OCI-M2 (cell line): ENCODE data around the gene LY6G6D.

ENCODE experiments used
- DNase-seq: peaks from one replicate; lab custom pipeline; 2025; ENCODE audit not compliant: unreplicated experiment; lab: John Stamatoyannopoulos, UW

The LY6G6D gene, protein sequence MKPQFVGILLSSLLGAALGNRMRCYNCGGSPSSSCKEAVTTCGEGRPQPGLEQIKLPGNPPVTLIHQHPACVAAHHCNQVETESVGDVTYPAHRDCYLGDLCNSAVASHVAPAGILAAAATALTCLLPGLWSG

DNA sequence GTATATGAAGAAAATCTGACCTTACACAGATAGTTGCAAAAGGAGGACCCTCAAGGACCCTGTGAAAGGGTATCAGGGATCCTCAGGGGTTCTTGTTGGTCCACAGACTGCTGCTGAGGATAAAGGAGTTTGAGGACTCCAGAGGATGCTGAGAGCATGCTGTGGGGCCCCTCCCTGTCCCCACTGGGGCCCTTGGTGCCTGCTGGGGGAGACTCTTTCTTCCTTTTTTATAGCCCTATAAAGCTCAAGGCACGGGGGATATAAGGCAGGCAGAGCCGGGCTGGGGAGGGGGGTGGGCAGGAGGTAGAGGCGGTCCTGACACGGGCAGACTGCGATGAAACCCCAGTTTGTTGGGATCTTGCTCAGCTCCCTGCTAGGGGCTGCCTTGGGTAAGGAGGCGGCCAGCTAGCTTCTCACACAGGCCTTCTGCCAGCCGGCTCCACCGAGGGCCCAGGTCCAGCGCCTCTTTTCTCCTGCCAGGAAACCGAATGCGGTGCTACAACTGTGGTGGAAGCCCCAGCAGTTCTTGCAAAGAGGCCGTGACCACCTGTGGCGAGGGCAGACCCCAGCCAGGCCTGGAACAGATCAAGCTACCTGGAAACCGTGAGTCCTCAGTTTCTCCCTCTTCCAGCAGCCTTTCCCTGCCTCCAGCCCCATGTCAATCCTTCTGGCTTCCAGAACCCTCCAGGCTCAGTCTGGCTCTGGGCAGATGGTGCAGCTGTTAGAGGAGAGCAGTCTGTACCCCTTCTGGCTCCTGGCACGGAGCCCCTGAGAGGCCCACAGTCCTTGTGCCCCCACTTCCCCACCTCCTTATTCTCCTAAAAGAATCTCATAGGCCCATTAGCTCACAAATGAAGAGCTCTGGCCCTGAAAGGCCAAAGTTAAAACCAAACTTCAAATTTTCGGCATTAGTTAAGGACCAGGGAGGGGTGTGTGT, at the start of gene LY6G6D:
Gene LY6G6D (plus strand): TSS at position 327 of the 937 bp plus-strand sequence. CDS start 8 bp downstream, at position 335.
- DNase-seq, result no peak

DNA sequence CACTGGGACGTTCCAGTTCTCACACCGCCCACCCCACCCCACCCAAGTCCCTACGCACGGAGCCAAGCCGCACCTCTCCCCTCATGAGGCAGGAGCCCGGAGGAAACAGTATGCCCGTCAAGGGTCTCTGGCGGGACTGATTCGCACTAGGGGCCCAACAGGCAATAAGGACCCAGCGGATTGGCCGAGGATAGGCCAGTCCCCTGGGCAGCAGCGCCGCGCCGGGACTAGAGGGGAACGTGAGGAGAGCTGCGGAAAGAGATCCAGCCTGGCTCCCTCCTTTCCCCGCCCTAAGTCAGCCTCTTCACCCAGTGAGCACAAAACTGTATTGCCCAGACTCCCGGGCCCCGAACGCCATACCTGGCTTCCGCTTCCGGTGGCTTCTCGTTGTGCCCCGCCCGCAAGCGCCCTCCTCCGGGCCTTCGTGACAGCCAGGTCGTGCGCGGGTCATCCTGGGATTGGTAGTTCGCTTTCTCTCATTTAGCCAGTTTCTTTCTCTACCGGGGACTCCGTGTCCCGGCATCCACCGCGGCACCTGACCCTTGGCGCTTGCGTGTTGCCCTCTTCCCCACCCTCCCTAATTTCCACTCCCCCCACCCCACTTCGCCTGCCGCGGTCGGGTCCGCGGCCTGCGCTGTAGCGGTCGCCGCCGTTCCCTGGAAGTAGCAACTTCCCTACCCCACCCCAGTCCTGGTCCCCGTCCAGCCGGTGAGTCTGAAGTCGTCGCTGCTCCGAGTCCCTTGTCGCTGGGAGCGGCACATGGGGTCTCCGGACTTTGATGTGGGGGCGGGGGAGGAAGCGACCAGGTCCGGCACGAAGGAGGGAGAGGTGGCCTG, 49.4 kb upstream of the LY6G6D start, which contains the start of gene CSNK2B:
Gene CSNK2B (plus strand): TSS at position 580 of the 836 bp plus-strand sequence. CDS start 752 bp downstream, outside the sequence.
- peak; percentile 93 for DNase-seq

DNA sequence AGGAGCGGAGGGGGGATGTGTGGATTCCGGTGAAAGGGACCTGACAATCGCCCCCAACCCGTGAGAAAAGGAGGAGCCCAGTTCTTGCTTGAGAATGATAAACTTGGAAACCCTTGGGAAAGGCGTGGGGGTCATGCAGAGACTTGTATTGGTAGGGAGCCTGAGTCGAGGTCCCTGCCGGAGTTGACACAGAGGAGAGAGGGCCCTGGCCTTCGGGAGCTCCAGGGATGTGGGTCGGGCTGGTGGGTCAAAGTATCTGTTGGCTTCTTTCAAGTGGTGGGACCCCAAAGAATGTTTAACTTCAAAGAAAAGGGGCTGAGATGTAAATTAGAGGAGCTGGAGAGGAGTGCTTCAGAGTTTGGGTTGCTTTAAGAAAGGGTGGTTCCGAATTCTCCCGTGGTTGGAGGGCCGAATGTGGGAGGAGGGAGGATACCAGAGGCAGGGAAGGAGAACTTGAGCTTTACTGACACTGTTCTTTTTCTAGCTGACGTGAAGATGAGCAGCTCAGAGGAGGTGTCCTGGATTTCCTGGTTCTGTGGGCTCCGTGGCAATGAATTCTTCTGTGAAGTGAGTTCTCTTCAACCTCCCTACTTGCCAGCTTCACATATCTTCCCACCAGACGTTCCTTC, 48.7 kb upstream of the LY6G6D start:
- no peak for DNase-seq

DNA sequence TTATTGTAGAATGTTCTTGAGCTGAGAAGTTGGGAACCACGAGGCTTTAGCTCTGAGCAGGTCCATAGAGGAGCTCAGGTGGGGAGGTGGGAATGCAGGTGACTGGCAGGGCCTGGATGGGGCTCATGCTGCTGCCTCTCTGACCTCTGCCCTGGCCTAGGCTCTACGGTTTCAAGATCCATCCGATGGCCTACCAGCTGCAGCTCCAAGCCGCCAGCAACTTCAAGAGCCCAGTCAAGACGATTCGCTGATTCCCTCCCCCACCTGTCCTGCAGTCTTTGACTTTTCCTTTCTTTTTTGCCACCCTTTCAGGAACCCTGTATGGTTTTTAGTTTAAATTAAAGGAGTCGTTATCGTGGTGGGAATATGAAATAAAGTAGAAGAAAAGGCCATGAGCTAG, 45.5 kb upstream of the LY6G6D start, which contains the start of gene LY6G5B:
Gene LY6G5B (plus strand): TSS at position 301 of the 400 bp plus-strand sequence. CDS start 975 bp downstream, outside the sequence.
- no peak for DNase-seq

DNA sequence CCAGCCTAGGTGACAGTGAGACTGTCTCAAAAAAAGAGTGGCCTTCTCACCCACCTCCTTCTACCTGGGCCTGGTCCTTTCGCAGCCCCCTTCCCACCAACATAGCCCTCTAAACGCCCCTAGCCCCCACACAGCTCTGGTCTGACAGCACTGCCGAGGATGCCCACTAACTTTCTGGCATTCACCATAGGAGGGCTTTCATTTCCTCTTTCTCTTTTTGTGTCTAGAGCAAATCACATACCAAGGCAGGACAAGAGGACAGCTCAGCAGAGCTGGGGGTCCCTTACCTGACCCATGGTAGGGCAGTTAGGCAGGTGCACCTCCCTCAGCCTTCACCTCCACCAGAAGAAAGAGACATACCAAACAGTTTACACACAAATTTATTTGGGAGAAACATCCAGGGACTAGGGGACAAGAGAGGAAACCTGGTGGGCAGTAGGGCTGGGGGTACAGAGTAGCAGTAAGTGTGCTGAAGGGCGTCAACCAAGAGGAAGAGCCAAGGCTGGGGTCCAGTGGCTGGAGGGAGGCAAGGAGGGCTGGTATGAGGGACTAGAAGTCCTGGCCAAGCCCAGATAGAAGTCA, 38.7 kb upstream of the LY6G6D start:
- DNase-seq, result no peak

DNA sequence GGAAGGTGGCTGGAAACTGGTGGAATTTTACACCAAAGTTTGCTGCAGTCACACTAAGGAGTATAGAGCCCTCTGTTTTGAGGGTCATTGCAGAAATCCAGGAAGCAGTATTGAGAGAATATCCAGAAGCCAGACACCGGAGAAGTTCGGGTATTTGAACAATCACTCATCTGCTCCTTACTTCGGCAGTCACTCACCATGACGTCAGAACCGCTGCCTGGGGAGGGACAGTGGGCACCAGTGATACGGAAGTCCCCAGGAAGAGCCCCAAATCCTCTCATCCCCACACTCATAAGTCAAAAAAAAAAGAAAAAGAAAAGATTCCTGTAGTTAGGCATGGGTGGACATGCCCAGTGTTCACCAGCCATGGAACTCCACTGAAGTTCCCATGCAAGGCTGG, 38.2 kb upstream of the LY6G6D start:
- no peak for DNase-seq

DNA sequence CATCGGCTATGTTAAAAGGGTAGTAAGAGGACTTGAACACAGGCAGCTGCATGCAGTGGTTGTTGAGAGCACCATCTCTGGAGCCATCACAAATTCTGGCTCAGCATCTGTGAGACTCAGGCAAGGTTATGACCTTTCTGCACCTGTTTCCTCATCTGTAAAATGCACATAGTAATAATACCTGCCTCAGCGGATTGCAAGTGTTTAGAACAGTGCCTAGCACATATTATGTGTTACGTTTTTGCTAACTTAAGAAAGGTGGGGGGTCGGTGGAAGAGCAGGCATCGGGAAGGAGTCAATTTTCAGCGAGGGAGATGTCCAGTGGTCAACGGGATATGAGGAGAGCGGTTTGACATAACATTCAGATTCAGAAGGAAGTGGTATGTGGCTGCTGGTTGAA, 37.2 kb upstream of the LY6G6D start:
- DNase-seq, result no peak

DNA sequence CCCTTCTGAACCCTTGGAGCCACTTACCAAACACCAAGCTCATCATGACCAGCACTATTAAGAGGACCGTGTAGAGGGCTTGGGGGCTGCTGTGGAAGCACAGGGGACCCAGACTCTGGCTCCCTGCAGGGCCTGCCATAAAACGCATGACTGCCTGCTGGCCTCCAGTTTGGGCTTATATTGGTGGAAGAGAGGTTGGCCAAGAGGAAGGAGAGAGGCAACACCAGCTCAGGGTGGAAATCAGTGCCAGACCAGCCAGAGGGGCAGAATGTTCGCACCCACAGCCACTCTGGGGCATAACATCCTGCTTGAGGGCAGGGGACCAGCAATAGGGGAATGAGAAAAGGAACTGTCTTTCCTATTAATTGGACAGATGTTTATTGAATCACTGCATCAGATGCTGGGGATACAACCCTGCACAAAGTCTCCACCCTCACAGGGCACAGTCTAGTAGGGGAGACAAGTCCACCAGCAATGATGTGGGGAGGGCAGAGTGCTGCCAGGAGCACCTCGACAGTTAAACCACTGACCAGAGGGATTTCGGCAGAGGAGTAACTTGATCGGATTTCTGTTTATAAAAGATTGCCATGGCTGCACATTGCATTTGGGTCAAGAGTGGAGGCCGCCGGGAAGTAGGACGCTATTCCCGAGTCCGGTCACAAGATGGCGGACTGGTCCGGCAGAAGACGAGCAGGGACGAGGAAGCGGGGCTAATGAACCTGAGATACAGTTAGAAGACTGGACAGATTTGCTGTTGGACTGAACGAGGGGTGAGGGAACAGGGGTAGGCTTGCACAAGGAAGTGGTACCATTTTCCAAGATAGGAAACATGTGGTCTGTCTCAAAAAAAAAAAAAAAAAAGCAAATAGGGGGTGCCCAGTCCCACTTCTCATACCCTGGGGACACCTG, 34.7 kb upstream of the LY6G6D start, which contains the start of gene LY6G5C:
Gene LY6G5C (minus strand): TSS at position 842 of the 909 bp plus-strand sequence. CDS start 694 bp downstream, at position 148.
- DNase-seq, result no peak

DNA sequence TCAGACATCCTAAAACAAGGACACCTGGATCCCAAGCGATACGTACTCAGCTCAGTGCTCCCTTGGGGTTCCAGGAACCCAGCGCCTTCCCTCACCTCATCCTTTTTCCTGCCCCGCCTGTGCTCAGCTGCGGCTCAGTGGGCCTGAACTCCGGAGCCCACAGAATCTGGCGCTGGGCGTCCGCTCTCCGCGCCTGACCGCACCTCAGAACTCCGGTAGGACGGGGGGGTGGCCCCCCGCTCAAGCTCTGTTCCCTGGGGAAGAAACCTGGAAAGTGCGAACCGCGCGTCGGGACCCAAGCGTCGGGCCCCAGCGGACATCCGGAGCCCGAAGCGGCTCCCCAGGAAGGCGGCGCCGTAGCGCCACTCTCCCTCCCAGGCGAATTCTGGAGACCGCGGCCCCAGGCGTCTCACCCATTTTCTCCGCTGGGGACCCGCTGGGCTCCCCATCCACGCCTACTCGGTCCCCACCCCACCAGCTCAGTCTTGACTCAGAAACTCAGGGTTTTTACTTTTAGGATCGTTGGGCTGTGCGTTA, 33.9 kb upstream of the LY6G6D start:
- DNase-seq, result no peak

DNA sequence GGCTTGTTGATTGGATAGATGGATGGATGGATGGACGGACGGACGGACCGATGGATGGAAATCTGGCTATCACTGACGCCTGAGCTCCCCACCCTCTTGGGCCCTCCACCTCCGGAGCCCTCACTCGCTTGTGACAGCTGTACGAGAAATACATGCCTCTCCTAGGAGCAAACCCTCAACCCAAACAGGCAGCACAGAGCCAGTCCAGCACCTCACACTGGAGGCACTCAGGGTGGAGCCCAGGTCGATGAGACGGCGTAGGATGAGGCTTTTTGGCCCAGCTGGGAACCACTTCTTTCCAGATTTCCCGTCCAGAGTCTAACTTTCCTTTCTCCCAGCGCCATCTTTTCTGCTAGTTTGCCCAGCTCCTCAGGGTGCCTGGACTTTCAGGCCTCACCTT, 31.6 kb upstream of the LY6G6D start:
- no peak for DNase-seq

DNA sequence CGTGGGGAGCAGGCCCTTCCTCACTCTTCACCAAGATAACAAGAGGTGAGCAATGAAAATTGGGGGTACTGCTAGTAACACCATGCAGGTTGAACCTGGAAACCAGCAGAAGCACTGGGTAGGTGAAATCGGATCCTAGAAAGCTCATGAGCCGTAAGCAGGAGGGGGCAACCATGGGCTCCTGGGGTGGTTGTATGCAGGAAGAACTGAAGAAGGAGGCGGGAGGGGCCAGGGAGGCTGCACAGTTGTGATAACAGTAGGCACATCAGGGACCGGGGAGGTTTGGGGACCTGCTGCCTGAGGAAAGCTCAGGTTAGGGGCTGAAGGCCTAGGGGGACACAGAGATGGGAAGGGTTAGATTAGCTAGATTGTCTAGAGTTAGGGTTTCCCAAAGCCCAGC, 28.7 kb upstream of the LY6G6D start:
- no peak for DNase-seq

DNA sequence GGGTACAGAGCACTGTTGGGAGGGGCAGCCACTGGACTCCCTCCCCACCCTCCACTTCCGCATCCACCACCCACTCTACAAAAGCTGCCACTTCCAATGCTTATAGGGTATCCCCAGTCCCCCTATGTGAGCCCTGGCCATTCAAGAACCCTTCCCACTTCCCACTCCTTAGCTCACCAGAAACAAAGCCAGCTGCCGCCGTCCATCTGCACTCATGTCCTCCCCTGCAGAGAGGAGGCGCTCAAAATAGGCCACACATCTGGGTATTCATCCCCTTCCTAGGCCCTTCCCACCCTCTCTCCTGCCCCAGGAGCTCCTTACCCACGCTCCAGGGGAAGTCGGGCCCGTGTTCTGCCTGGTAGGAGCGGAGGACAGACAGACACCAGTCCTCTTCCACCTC, 27.8 kb upstream of the LY6G6D start:
- DNase-seq, result no peak

DNA sequence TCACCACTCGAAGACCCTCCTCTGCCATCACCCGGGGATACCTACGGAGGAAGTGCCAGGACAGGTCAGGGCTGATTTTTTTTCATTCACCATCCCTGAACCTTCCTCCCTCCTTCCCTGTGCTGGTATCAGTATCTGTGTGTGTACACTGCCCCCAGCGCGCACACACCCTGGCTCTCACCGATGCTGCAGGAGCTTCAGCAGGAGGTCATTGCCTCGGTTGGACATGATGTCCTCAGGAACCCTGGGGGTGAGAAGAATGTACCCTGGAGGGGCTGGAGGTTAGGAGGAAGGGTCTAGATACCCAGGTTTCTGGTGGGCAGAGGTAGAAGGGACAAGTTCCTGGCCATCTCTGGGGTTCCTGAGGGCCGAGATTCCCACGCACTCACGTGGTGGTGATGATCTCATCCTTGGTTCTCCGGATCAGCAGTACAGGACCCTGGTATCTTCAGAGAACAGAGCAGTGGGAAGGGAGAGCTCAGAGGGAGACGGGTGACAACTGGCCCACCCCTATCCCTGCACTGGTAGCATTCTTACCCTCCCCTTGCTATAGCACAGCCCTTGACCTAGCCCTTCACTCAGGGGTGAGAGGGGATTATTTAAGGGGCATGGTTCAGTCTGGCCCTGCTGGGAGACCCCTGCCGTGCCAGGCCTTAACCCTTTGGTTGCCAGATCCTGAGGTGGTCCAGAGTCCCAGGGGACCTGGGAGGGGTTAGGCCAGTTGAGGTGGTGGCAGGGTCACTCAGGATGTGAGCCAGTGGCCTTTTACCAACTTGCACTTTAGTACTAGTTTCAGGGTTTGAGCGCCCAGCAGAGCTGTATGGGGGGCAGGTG, 27.1 kb upstream of the LY6G6D start:
- no peak for DNase-seq

DNA sequence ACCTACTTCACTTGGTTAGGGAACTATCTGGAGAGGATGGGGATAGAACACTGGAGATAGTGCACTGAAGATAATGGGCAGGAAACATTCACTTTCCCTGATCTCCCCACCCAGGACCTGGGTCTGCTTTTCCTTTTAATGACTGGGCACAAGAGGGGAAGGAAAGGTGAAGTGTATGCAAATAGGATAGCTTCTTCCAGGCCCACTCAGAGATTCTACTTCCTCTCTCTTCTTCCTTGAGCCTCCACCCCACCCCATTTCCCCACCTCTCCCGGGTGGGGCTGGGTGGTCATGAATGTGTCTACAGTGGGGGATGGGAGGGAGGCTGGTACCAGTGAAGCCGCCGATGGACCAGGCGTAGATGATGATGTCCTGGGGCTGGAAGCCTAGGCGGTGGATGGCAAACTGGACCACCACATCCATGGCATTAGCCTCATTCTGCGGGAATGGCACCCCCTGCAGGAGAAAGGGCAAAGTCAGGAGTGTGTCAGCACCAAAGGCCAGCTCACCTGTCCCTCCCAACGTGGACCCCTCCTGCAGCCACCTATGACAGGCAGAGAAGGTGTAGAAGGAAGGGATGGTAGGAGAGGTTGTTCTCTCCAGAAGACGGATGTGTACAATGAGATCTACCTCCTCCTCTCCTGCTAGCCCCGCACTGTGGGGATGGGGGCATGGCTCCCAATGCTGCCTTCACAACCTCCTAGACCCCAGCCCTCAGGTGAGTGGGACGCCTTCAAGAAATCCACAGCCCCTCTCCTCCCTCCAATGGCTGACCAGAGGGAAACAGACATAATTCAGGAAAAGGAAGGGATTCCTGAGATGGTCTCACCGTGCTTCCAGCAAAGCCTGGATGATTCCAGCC, 25.7 kb upstream of the LY6G6D start:
- DNase-seq, result no peak

DNA sequence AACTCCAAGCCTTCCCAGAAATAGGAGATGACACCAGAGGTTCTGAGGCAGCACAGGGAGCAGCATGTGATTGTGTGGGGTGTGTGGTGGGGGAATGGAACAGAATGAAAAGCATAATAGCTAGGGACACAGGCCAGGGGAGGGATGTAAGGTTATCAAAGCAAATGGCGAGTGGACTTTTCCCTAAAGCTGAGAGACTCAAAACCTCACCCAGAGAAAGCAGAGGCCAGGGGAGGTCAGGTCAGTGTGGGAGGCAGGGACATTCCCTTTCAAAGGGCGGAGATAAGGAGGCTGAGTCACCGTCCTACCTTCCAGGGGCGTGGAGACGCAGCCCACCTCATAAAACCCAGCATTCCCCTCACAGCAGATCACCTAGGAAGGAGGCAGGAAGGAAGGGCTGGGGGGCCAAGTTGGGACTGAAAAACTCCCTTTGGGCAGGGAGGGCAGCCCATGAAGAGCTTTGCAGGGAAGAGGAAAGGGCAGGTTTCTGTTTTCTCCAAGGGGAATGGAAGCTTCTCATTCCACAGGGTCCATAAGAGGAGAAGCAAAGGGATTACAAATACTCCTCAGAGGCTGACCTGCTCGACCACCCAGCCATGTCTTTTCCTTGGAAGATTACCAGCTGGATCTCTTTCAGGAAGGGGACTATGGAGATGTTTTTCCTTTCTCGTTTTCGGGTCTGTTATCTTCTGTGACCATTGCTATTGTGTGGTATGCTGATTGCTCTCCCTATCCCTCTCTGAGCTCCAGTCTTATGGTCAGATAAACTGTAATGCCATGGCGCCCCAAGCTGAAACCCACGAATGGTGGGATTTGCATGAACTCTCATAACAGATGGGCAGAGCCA, 24.7 kb upstream of the LY6G6D start:
- DNase-seq, result peak; percentile 70

DNA sequence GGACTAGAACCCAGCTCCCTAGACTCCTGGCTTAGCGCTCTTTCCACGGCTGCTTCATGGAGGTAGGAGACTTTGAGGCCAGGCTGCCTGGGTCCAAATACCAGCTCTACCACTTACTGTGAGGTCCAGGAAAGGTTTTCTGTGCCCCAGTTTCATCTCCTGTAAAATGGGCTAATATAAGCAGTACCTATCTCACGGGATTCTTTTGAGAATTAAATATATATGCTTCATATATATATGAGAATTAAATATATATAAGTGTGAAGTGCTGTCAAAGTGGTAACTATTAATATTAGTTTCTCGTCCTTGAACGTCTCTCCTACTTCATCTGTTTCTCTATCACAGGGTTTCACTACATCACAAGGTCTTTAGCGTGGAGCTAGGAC, 24.1 kb upstream of the LY6G6D start:
- DNase-seq, result no peak
